ENCODE data around the gene PNPLA1.

PNPLA1 gene

GRCh38 chr6:36319436-36319762 is 49.5 kb downstream of the PNPLA1 start:
- TF ChIP-seq ZFP30 (CRISPR knock-in tag; IDR thresholded peaks at IDR 0.05) (no peak), CSRNP3 (CRISPR knock-in tag; IDR thresholded peaks at IDR 0.05) (no peak), ZC3H10 (CRISPR knock-in tag; IDR thresholded peaks at IDR 0.05) (no peak), GLIS3 (CRISPR knock-in tag; IDR thresholded peaks at IDR 0.05) (no peak), CSDC2 (CRISPR knock-in tag; IDR thresholded peaks at IDR 0.05) (no peak), ZNF8 (CRISPR knock-in tag; IDR thresholded peaks at IDR 0.05) (no peak), PPARA (CRISPR knock-in tag; IDR thresholded peaks at IDR 0.05; ENCODE audit: borderline replicate concordance) (no peak), ESRRG (CRISPR knock-in tag; IDR thresholded peaks at IDR 0.05) (no peak), BACH2 (CRISPR knock-in tag; IDR thresholded peaks at IDR 0.05; ENCODE audit: borderline replicate concordance) (no peak), ZNF565 (CRISPR knock-in tag; conservative IDR thresholded peaks at IDR 0.05; ENCODE audit: low read depth) (no peak), ZNF70 (CRISPR knock-in tag; IDR thresholded peaks at IDR 0.05) (no peak), ISL1 (CRISPR knock-in tag; IDR thresholded peaks at IDR 0.05) (no peak), RARB (CRISPR knock-in tag; IDR thresholded peaks at IDR 0.05) (no peak), ARNTL (CRISPR knock-in tag; IDR thresholded peaks at IDR 0.05; ENCODE audit: borderline replicate concordance, low read depth) (no peak)
- TF ChIP-seq, protein P1, sequence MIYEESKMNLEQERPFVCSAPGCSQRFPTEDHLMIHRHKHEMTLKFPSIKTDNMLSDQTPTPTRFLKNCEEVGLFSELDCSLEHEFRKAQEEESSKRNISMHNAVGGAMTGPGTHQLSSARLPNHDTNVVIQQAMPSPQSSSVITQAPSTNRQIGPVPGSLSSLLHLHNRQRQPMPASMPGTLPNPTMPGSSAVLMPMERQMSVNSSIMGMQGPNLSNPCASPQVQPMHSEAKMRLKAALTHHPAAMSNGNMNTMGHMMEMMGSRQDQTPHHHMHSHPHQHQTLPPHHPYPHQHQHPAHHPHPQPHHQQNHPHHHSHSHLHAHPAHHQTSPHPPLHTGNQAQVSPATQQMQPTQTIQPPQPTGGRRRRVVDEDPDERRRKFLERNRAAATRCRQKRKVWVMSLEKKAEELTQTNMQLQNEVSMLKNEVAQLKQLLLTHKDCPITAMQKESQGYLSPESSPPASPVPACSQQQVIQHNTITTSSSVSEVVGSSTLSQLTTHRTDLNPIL (CRISPR knock-in tag; IDR thresholded peaks at IDR 0.05; ENCODE audit: low read depth), result no peak
- TF ChIP-seq, protein P2, sequence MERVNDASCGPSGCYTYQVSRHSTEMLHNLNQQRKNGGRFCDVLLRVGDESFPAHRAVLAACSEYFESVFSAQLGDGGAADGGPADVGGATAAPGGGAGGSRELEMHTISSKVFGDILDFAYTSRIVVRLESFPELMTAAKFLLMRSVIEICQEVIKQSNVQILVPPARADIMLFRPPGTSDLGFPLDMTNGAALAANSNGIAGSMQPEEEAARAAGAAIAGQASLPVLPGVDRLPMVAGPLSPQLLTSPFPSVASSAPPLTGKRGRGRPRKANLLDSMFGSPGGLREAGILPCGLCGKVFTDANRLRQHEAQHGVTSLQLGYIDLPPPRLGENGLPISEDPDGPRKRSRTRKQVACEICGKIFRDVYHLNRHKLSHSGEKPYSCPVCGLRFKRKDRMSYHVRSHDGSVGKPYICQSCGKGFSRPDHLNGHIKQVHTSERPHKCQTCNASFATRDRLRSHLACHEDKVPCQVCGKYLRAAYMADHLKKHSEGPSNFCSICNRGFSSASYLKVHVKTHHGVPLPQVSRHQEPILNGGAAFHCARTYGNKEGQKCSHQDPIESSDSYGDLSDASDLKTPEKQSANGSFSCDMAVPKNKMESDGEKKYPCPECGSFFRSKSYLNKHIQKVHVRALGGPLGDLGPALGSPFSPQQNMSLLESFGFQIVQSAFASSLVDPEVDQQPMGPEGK (CRISPR knock-in tag; IDR thresholded peaks at IDR 0.05; ENCODE audit: borderline replicate concordance), result no peak
- TF ChIP-seq, protein P3, sequence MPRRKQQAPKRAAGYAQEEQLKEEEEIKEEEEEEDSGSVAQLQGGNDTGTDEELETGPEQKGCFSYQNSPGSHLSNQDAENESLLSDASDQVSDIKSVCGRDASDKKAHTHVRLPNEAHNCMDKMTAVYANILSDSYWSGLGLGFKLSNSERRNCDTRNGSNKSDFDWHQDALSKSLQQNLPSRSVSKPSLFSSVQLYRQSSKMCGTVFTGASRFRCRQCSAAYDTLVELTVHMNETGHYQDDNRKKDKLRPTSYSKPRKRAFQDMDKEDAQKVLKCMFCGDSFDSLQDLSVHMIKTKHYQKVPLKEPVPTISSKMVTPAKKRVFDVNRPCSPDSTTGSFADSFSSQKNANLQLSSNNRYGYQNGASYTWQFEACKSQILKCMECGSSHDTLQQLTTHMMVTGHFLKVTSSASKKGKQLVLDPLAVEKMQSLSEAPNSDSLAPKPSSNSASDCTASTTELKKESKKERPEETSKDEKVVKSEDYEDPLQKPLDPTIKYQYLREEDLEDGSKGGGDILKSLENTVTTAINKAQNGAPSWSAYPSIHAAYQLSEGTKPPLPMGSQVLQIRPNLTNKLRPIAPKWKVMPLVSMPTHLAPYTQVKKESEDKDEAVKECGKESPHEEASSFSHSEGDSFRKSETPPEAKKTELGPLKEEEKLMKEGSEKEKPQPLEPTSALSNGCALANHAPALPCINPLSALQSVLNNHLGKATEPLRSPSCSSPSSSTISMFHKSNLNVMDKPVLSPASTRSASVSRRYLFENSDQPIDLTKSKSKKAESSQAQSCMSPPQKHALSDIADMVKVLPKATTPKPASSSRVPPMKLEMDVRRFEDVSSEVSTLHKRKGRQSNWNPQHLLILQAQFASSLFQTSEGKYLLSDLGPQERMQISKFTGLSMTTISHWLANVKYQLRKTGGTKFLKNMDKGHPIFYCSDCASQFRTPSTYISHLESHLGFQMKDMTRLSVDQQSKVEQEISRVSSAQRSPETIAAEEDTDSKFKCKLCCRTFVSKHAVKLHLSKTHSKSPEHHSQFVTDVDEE (CRISPR knock-in tag; IDR thresholded peaks at IDR 0.05), result no peak
- no peak for ATAC-seq

DNA sequence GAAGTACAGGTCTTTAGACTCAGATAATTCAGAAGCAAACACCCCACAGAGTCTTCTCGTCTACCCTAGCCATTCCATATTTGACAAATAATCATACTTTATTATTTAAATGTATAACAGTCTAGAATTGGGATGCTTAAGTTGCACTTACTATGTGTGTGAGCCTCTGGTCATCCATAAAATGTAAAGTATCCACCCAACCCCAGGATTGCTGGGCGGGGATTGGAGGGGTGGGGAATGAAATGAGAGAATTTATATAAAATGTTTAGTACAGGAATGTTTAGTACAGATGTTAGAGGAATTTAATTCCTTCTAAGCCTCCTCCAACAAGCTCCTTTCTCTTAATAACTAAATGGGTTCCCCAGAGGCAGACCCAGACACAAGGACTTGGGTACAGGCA is 50.0 kb downstream of the PNPLA1 start:
- ATAC-seq, result no peak
- TF ChIP-seq BACH2 (CRISPR knock-in tag; IDR thresholded peaks at IDR 0.05; ENCODE audit: borderline replicate concordance), result no peak
- TF ChIP-seq CSRNP3 (CRISPR knock-in tag; IDR thresholded peaks at IDR 0.05), result no peak
- no peak for TF ChIP-seq ARNTL (CRISPR knock-in tag; IDR thresholded peaks at IDR 0.05; ENCODE audit: borderline replicate concordance, low read depth)
- TF ChIP-seq PPARA (CRISPR knock-in tag; IDR thresholded peaks at IDR 0.05; ENCODE audit: borderline replicate concordance), result no peak
- no peak for TF ChIP-seq ZFP30 (CRISPR knock-in tag; IDR thresholded peaks at IDR 0.05)
- TF ChIP-seq, protein P1 (CRISPR knock-in tag; IDR thresholded peaks at IDR 0.05; ENCODE audit: low read depth), result no peak
- TF ChIP-seq ZNF565 (CRISPR knock-in tag; conservative IDR thresholded peaks at IDR 0.05; ENCODE audit: low read depth), result no peak
- no peak for TF ChIP-seq ZNF8 (CRISPR knock-in tag; IDR thresholded peaks at IDR 0.05)
- no peak for TF ChIP-seq ZC3H10 (CRISPR knock-in tag; IDR thresholded peaks at IDR 0.05)
- TF ChIP-seq, protein P3 (CRISPR knock-in tag; IDR thresholded peaks at IDR 0.05), result no peak
- TF ChIP-seq, protein P2 (CRISPR knock-in tag; IDR thresholded peaks at IDR 0.05; ENCODE audit: borderline replicate concordance), result no peak
- TF ChIP-seq, protein P4, sequence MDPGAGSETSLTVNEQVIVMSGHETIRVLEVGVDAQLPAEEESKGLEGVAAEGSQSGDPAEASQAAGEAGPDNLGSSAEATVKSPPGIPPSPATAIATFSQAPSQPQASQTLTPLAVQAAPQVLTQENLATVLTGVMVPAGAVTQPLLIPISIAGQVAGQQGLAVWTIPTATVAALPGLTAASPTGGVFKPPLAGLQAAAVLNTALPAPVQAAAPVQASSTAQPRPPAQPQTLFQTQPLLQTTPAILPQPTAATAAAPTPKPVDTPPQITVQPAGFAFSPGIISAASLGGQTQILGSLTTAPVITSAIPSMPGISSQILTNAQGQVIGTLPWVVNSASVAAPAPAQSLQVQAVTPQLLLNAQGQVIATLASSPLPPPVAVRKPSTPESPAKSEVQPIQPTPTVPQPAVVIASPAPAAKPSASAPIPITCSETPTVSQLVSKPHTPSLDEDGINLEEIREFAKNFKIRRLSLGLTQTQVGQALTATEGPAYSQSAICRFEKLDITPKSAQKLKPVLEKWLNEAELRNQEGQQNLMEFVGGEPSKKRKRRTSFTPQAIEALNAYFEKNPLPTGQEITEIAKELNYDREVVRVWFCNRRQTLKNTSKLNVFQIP (CRISPR knock-in tag; IDR thresholded peaks at IDR 0.05; ENCODE audit: borderline replicate concordance, low read depth), result no peak
- TF ChIP-seq RARB (CRISPR knock-in tag; IDR thresholded peaks at IDR 0.05), result no peak
- TF ChIP-seq OSR1 (CRISPR knock-in tag; IDR thresholded peaks at IDR 0.05), result no peak
- no peak for TF ChIP-seq CSDC2 (CRISPR knock-in tag; IDR thresholded peaks at IDR 0.05)
- no peak for TF ChIP-seq ISL1 (CRISPR knock-in tag; IDR thresholded peaks at IDR 0.05)
- no peak for TF ChIP-seq TOX (CRISPR knock-in tag; IDR thresholded peaks at IDR 0.05; ENCODE audit: borderline replicate concordance)
- no peak for TF ChIP-seq ESRRG (CRISPR knock-in tag; IDR thresholded peaks at IDR 0.05)
- no peak for TF ChIP-seq ZNF70 (CRISPR knock-in tag; IDR thresholded peaks at IDR 0.05)
- TF ChIP-seq GLIS3 (CRISPR knock-in tag; IDR thresholded peaks at IDR 0.05), result no peak
